Left ventricle myocardium inferior (tissue), 1 donor: ENCODE data around the gene COL12A1. TPM values are rescaled to one million over a fixed set of nuclear protein-coding genes. Genes with fewer than 3 reads are reported as not detected.
A peak's percentile ranks its signal among the peaks of the same experiment; 100 is the strongest.

Experiments used
- DNase-seq: peaks from one replicate; pipeline ENCODE4 v3.0.0-alpha.2; 2020
- H3K27ac ChIP-seq: fragments of 200-600 bp; replicated peaks from 2 replicates; pipeline ENCODE4 v1.8.0; 2021
- H3K27me3 ChIP-seq: fragments of 200-600 bp; 2 replicates; pipeline ENCODE4 v1.8.0; 2021; ENCODE audit warnings: low read depth
- H3K36me3 ChIP-seq: fragments of 200-600 bp; 2 replicates; pipeline ENCODE4 v1.8.0; 2021
- H3K4me1 ChIP-seq: fragments of 200-600 bp; 2 replicates; pipeline ENCODE4 v1.8.0; 2021
- H3K4me3 ChIP-seq: fragments of 200-600 bp; 2 replicates; pipeline ENCODE4 v1.8.0; 2021; ENCODE audit warnings: mild to moderate bottlenecking, moderate library complexity
- H3K9me3 ChIP-seq: fragments of 200-600 bp; replicated peaks from 2 replicates; pipeline ENCODE4 v1.8.0; 2021
- intact Hi-C: fragments of 100-400 bp; cut with micrococcal nuclease; formaldehyde crosslinking; loops from one replicate; pipeline ENCODE4 v1.11.0; 2022
- total RNA-seq: library from RNA; stranded (reverse); fragmentation: NEBNext Ultra II Directional; extraction: Animal tissue kit (Norgen Biotek cat#: 25700); gene quantifications from one replicate; pipeline ENCODE4 v1.2.1, GENCODE V29; 2021
- TF ChIP-seq, protein P1 (sequence below): fragments of 200-600 bp; IDR thresholded peaks from 2 replicates; pipeline ENCODE4 v1.8.0; 2021; ENCODE audit warnings: antibody characterized with exemption, mild to moderate bottlenecking, borderline replicate concordance
- donor health status: DM: no; HTN: yes; CAD: no; lungs with severe emphysema.

COL12A1 gene
- total RNA-seq, 1 donor from 2014 or later: 12.2 TPM

DNA sequence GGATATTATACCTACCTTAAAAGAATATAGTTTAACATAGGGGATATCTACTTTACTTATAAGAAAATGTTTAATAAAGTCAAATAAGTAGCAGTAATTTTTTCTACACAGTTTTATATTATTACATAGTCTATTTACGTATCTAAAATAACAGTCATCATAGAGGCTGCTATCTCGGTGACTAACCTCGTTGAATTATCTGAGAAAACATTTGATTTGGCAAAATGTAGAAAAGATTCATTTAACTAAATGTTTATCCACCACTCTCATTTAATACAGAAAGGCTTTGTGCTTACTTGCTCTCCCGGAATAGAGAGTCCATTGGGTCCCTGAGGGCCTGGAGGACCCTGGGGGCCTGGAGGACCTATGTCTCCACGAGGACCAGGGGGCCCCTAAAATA is 103.6 kb downstream of the COL12A1 start:
- H3K36me3 ChIP-seq: no peaks in the 10 kb centered on the region
- H3K9me3 ChIP-seq: no peaks in the 10 kb centered on the region
- DNase-seq: no peak
- H3K27ac ChIP-seq: no peak overlapping the region
- H3K4me1 ChIP-seq: no peaks in the 10 kb centered on the region
- intact Hi-C loops: no loop called here
- no peaks in the 10 kb centered on the region for H3K27me3 ChIP-seq
- TF ChIP-seq, protein P1, sequence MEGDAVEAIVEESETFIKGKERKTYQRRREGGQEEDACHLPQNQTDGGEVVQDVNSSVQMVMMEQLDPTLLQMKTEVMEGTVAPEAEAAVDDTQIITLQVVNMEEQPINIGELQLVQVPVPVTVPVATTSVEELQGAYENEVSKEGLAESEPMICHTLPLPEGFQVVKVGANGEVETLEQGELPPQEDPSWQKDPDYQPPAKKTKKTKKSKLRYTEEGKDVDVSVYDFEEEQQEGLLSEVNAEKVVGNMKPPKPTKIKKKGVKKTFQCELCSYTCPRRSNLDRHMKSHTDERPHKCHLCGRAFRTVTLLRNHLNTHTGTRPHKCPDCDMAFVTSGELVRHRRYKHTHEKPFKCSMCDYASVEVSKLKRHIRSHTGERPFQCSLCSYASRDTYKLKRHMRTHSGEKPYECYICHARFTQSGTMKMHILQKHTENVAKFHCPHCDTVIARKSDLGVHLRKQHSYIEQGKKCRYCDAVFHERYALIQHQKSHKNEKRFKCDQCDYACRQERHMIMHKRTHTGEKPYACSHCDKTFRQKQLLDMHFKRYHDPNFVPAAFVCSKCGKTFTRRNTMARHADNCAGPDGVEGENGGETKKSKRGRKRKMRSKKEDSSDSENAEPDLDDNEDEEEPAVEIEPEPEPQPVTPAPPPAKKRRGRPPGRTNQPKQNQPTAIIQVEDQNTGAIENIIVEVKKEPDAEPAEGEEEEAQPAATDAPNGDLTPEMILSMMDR: no peak
- H3K4me3 ChIP-seq: no peak overlapping the region

- Histone ChIP-seq H3K4me1 (no peaks in the 10 kb centered on the region), H3K9me3 (no peaks in the 10 kb centered on the region), H3K36me3 (no peaks in the 10 kb centered on the region), H3K27me3 (no peaks in the 10 kb centered on the region), H3K27ac (no peak overlapping the region), H3K4me3 (no peak overlapping the region)
- no peak for DNase-seq
- TF ChIP-seq, protein P1: no peak
- intact Hi-C loops: no loop called here
Measured at GRCh38 chr6:75101896-75102295, 104.0 kb downstream of the COL12A1 start.

- DNase-seq: peak; percentile 53
Measured at GRCh38 chr6:75098709-75099108, 107.1 kb downstream of the COL12A1 start.

GRCh38 chr6:75096966-75097365 is 108.9 kb downstream of the COL12A1 start:
- Histone ChIP-seq H3K9me3 (no peaks in the 10 kb centered on the region), H3K27me3 (no peaks in the 10 kb centered on the region), H3K36me3 (no peaks in the 10 kb centered on the region), H3K27ac (no peak overlapping the region), H3K4me3 (no peak overlapping the region), H3K4me1 (no peaks in the 10 kb centered on the region)
- TF ChIP-seq, protein P1: no peak
- intact Hi-C loops: no loop called here
- DNase-seq: no peak

More at GRCh38 chr6:75098709-75099108, 107.1 kb downstream of the COL12A1 start:
- TF ChIP-seq, protein P1: no peak
- no peaks in the 10 kb centered on the region for H3K9me3 ChIP-seq
- no peaks in the 10 kb centered on the region for H3K27me3 ChIP-seq
- no peaks in the 10 kb centered on the region for H3K4me1 ChIP-seq
- intact Hi-C loops: no loop called here
- peak overlapping the region; percentile 35 for H3K27ac ChIP-seq
- no peak overlapping the region for H3K4me3 ChIP-seq
- H3K36me3 ChIP-seq: no peaks in the 10 kb centered on the region

- intact Hi-C loops: no loop called here
- TF ChIP-seq, protein P1: no peak
Measured at GRCh38 chr6:75094614-75095200, 111.1 kb downstream of the COL12A1 start.

More at GRCh38 chr6:75094614-75095200, 111.1 kb downstream of the COL12A1 start:
- DNase-seq: no peak
- Histone ChIP-seq H3K27ac (no peak overlapping the region), H3K4me3 (no peak overlapping the region), H3K27me3 (no peaks in the 10 kb centered on the region), H3K9me3 (no peaks in the 10 kb centered on the region), H3K4me1 (no peaks in the 10 kb centered on the region), H3K36me3 (no peaks in the 10 kb centered on the region)
